Activated CD8-positive, alpha-beta memory T cell treated with anti-CD3 and anti-CD28 coated beads for 4 hours (primary cell): ENCODE data around the gene ADPRH.
"Not testable (repeated sequence)": the region's sequence is repeated elsewhere in the genome, so short reads cannot be mapped to it uniquely, and the experiment has no call there.

Source experiments
- DNase-seq, 2 donors: peaks; one replicate each; pipeline ENCODE4 v3.0.0-alpha.2; 2020; ENCODE audit warnings: low read depth in 2 of 2

ADPRH gene

DNA sequence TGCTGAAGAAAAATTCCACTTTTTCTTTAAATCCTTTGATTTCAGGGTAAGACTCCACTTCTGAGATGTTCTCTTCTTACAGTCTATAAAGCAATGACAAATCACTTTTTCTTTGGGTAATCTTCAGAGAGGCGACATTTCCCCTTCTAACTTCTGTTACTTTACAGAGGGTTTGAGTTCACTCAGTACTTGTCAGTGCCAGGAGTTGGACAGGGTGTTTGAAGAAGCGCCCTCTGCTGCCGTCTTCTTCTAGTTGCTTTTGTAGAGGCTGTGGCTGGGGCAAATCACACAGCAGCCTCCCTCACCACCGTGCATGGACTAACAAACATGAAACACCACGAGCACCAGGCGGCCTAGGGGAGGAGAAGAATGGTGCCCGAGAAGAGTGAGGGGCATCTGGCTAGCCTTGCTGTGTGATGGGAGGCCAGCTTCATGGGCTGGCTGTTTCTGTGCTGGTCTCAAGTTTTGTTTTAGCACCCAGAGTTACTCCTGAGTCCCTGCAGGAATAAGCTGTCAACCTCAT, 19.8 kb upstream of the ADPRH start, which contains the start of gene CD80:
Gene CD80 (minus strand): TSS at position 174 of the 523 bp plus-strand sequence. CDS start 1,886 bp downstream, outside the sequence.
- peak; percentile 20 to 29 for DNase-seq

- no peak for DNase-seq
Observed at GRCh38 chr3:119560160-119560559, 19.1 kb upstream of the ADPRH start.

- no peak for DNase-seq
Observed at GRCh38 chr3:119562307-119562961, 16.9 kb upstream of the ADPRH start.

DNA sequence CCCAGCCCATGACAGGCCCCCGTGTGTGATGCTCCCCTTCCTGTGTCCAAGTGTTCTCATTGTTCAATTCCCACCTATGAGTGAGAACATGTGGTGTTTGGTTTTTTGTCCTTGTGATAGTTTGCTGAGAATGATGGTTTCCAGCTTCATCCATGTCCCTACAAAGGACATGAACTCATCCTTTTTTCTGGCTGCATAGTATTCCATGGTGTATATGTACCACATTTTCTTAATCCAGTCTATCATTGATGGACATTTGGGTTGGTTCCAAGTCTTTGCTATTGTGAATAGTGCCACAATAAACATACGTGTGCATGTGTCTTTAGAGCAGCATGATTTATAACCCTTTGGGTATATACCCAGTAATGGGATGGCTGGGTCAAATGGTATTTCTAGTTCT, 16.0 kb upstream of the ADPRH start:
- DNase-seq: not testable (repeated sequence)

- no peak for DNase-seq
Observed at GRCh38 chr3:119569156-119569555, 10.1 kb upstream of the ADPRH start.

DNA sequence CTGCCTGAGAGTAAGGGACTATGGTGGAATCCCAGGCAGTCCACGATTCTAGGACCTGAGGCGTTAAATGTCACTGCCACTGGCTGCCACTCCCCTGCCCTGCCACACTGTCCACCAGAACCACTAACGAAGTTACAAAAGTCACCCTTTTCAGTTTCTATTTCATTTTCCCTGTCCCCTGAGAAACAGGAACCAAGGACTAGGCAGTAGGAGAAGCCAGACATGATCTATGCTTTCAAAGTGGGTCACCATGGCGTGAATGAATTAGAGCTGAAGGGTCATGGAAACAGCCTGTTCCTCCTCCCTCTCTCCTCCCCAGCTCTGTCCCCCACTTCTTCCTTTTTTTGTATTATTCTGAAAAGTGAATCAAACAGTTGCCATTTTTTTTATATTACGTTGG, 9.1 kb upstream of the ADPRH start:
- DNase-seq: no peak

GRCh38 chr3:119571230-119571629, 8.1 kb upstream of the ADPRH start:
- DNase-seq: no peak

GRCh38 chr3:119571688-119572087, 7.6 kb upstream of the ADPRH start:
- no peak for DNase-seq

DNA sequence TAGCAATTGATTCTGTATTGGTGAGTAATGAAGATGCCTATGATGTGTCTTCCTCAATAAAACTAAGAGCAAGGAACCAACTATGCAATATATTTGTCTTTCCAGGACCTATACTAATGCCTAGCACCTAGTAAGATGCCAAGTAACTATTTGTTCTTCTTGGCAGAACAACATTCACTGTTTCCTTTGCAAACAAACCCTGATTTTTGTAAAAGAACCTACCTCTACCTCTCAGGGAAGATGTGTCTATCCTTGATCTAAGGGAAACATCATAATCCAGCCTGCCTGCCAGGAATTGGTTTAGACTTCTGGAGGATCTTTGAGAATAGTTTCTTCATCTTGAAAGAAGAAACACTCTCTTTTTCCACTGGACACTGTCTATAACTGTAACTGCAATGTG, 3.8 kb upstream of the ADPRH start:
- no peak for DNase-seq

DNA sequence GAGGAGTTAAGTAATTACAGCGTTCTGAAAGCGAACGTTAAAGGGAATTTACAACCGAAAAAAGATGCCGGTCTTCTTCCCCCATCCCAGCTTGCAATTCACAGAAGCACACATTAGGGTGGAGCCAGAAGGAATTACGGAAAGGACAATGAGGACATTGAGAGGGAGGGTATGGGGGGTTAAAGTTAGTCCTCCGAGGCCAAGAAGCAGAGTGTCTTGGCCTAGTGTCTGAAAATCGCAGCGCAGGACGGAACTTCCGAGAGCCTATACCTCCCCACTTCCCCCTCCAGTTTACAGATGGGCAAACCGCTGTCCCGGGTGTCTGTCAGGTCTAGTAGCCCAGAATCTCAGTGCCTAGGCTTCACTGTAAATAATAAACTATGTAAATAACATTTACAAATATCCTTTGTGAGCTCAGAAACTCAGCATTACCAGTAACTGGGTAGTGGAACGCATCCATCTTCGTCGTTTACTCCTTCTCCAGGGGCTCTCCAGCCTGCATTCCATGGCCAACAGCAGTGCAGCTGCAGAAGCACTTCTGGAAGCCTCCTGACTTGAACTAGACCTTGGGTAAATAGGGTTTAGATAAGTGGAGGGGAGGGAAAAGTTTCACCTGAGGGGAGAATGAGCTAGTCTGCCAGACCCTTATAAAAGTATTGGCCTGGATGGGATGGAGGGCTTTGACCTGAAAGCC, 922 bp downstream of the ADPRH start:
- DNase-seq: peak in 1 of 2 donors; percentile 6

DNA sequence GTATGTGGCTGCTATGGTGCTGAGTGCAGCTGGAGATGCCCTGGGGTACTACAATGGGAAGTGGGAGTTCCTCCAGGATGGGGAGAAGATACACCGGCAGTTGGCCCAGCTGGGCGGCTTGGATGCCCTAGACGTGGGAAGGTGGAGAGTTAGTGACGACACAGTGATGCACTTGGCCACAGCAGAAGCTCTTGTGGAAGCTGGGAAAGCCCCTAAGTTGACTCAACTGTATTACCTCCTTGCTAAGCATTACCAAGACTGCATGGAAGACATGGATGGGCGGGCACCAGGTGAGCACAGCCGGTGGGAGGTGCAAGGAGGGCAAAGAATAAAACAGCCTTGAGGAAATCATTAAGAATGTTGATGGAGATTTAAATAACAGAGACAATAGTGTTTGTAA, 2.9 kb downstream of the ADPRH start:
- DNase-seq: no peak

DNA sequence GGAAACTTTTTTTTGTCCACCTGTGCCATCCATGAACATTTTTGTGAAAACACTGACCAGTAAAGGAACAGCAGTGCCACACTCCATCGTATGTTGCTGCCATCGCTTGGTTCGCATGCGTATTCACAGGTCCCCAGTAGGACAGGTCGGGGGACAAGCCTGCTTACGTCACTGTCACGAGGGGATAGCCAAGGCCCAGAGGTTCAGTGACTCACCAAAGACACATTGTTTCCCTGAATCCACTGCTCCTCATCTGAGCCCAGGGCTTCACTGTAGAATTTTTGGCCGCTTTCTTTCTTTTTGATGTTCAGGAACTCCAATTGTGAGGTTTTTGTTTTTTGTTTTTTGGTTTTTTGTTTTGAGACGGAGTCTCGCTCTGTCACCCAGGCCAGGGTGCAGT, 5.9 kb downstream of the ADPRH start:
- no peak for DNase-seq

- no peak for DNase-seq
Observed at GRCh38 chr3:119585856-119586570, 6.7 kb downstream of the ADPRH start.

- DNase-seq: no peak
Observed at GRCh38 chr3:119586733-119587172, 7.5 kb downstream of the ADPRH start.

GRCh38 chr3:119588112-119588511, 8.8 kb downstream of the ADPRH start:
- DNase-seq: no peak

DNA sequence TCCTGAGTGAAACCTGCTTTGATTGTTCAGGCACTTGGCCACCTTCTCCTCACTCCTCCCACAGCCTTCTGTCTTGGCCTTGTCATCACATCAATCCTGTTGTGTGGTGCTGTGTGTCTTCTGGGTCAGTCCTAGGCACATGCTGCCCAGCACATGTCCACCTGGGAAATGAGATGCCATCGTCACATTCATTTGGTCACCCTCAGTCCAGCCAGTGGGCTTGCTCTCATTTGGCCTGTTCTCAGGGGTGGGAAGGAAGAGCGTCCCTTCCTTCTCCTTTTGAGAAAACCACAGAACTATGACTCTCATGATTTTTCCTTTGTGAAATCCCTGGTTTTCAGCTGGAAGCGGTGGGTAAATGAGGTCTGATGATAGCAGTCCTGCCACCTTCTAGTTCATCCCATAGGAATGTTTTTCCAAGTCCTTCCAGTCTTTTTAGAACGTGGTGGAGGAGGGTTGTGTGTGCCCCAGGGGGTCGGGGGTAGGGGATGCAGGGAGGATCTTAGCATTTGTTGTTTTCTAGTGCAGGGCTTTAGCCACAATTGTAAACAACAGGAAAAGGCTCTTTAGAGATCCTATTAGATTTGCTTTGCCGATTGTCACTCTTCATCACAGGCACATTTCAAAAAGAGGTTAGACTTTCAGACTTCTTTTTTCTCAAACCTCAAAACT, 9.9 kb downstream of the ADPRH start:
- no peak for DNase-seq

DNA sequence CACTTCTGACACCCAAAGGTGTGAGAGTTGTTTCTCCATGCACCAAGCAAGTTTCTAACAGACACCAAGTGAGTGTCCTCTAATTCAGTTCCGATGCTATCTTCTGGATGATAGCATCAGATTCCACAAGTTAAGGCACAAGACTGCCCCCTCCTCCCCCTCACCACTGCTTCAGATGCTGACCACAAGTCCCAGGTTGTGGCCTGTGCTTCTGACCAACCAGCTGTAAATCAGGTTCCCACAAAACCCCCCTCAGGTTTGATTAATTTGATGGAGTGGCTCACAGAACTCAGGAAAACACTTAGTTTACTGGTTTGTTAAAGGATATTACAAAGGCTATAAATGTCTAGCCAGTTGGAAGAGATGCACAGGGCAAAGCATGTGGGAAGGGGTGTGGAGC, 11.4 kb downstream of the ADPRH start:
- DNase-seq: no peak

DNA sequence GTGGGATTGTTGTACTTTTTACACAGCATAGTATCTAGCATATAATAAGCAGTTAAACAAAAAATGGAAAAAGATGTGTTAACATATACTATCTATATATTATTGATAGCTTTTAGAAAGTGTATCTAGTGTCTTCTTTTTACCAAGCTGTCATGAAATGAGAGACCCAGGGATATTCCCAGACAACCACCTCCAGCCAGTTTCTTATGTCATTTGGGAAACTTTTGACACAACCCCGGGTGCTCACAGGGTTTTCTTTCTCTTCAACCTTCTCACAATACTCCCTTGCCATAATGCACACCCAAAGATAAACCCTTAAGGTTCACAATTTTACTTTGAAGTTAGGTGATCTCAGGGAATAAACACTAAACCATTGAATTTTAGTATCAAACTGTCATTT, 13.6 kb downstream of the ADPRH start:
- DNase-seq: no peak

GRCh38 chr3:119594066-119594465, 14.8 kb downstream of the ADPRH start:
- no peak for DNase-seq

GRCh38 chr3:119594929-119595328, 15.6 kb downstream of the ADPRH start:
- not testable (repeated sequence) for DNase-seq

DNA sequence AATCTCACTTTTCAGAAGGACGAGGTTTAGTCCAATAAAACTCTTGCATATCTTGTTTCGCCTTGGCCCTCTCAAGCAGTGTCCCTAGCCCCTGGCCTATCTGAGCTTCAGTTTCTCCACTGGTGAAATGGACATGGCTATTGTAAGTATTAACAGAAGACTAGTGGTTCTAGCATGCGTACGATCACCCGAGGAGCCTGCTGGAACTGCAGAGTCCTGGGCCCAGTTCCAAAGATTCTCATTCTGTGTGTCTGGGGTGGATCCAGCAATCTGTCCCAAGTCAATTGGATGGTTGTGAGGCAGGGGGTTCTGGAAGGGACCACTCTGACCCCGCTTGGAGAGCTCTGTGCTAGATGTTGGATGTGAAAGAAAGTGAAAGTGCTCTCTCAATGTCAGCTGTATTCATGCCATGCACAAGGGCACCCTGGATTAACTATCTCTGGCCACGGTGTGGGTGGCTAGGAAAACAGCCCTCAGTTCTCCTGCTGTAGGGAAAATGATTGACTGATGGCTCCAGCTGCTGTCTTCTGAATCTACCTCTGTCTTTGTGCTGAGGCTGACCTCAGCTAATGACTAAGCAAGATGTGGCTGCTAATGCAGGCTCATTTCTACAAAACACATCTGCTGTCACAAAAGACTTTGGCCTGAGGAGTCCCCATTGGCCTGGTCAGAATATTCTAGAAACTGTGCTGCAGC, 16.5 kb downstream of the ADPRH start:
- DNase-seq: no peak
